ENCODE measurements around the gene NLRP3.

DNA sequence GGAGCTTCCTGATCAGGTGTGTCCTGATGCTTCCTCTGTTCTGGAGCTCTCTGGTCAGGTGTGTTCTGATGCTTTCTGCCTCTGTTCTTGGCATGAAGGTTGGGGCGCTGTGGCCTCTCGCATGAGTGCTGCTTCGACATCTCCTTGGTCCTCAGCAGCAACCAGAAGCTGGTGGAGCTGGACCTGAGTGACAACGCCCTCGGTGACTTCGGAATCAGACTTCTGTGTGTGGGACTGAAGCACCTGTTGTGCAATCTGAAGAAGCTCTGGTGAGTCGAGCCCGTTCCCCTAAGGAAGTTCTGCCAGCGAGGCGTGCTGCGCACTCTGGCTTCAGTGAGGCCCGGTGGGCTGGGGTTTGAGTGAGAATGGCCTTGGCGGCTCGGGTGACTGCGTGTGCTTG is 18.0 kb downstream of the NLRP3 start:
- TF ChIP-seq POLR2AphosphoS5 (IDR thresholded peaks at IDR 0.05; ENCODE audit: low read depth, low read length) (no peak), POLR2A (IDR thresholded peaks at IDR 0.05; ENCODE audit: low read depth, low read length) (no peak), TAF1 (IDR thresholded peaks at IDR 0.05; ENCODE audit: low read depth, low read length) (no peak), SPI1 (IDR thresholded peaks at IDR 0.05; ENCODE audit: low read depth, low read length) (no peak), PAX5 (IDR thresholded peaks at IDR 0.05; ENCODE audit: insufficient read depth, low read length, severe bottlenecking) (no peak), POU2F2 (IDR thresholded peaks at IDR 0.05; ENCODE audit: low read depth, low read length) (no peak)
